Common myeloid progenitor, CD34-positive (primary cell): Measurements from ENCODE around the gene KRTAP10-2. TPM values are rescaled to one million over a fixed set of nuclear protein-coding genes. Genes with fewer than 3 reads are reported as not detected.
"Not testable (repeated sequence)": the region's sequence is repeated elsewhere in the genome, so short reads cannot be mapped to it uniquely, and the experiment has no call there.

Experiments used
- CTCF ChIA-PET: fragments of 350-600 bp; sonication (Branson Sonifier 250); formaldehyde crosslinking; loops from one replicate; lab custom pipeline; 2021; ENCODE audit warnings: antibody characterized with exemption; lab: Charles Lee
- POLR2A ChIA-PET: fragments of 350-600 bp; sonication (Branson Sonifier 250); formaldehyde crosslinking; loops from one replicate; lab custom pipeline; 2021; ENCODE audit warnings: antibody characterized with exemption; lab: Charles Lee
- DNase-seq, 3 donors: peaks; one replicate each; pipeline versions ENCODE4 v3.0.0 to v3.0.0-alpha.2; 2013
- H3K27ac ChIP-seq, 2 experiments: 1 replicate in 1 of 2; 2 replicates in 1 of 2; pipeline ENCODE4 v1.7.0; 2013; ENCODE audit warnings: inconsistent platforms in 2 of 2, low read length in 2 of 2, mild to moderate bottlenecking in 2 of 2, low read depth in 1 of 2, moderate library complexity in 1 of 2; ENCODE audit not compliant: severe bottlenecking in 2 of 2, insufficient read depth in 1 of 2, poor library complexity in 1 of 2
- H3K27me3 ChIP-seq, 5 experiments: replicated peaks in 2 of 5; 1 replicate in 3 of 5; 2 replicates in 2 of 5; pipeline versions ENCODE4 v1.6.1 to v1.7.0; 2013; ENCODE audit warnings: low read length in 4 of 5, mild to moderate bottlenecking in 2 of 5, moderate library complexity in 2 of 5, inconsistent platforms in 1 of 5; ENCODE audit not compliant: insufficient read depth in 5 of 5, control insufficient read depth in 4 of 5
- H3K36me3 ChIP-seq, 4 experiments: 1 replicate in 2 of 4; 2 replicates in 2 of 4; pipeline versions ENCODE4 v1.6.1 to v1.7.0; 2013; ENCODE audit warnings: low read length in 3 of 4, control low read depth in 1 of 4, mild to moderate bottlenecking in 1 of 4; ENCODE audit not compliant: control insufficient read depth in 4 of 4, insufficient read depth in 4 of 4
- H3K4me1 ChIP-seq, 4 experiments: 1 replicate in 3 of 4; 2 replicates in 1 of 4; pipeline versions ENCODE4 v1.6.1 to v1.7.1; 2013; ENCODE audit warnings: low read length in 3 of 4, mild to moderate bottlenecking in 3 of 4, control low read depth in 1 of 4, inconsistent platforms in 1 of 4, moderate library complexity in 1 of 4; ENCODE audit not compliant: control insufficient read depth in 4 of 4, insufficient read depth in 4 of 4; ENCODE audit errors: control extremely low read depth in 1 of 4
- H3K4me3 ChIP-seq, 7 experiments: 1 replicate in 4 of 7; 2 replicates in 3 of 7; pipeline versions ENCODE4 v1.5.1 to v1.7.0; 2013; ENCODE audit warnings: mild to moderate bottlenecking in 7 of 7, low read length in 6 of 7, moderate library complexity in 6 of 7, inconsistent platforms in 2 of 7, low read depth in 2 of 7, control low read depth in 1 of 7; ENCODE audit not compliant: insufficient read depth in 4 of 7, control insufficient read depth in 1 of 7; ENCODE audit errors: extremely low read depth in 1 of 7
- H3K9me3 ChIP-seq, 5 experiments: 1 replicate in 4 of 5; 2 replicates in 1 of 5; pipeline versions ENCODE4 v1.6.1 to v1.7.1; 2013; ENCODE audit warnings: low read length in 4 of 5, mild to moderate bottlenecking in 2 of 5, inconsistent platforms in 1 of 5, low read depth in 1 of 5, moderate library complexity in 1 of 5; ENCODE audit not compliant: control insufficient read depth in 4 of 5, insufficient read depth in 2 of 5; ENCODE audit errors: control extremely low read depth in 1 of 5
- WGBS: methylation state at CpG from one replicate; pipeline ENCODE4 v1.1.5; 2013; ENCODE audit not compliant: insufficient coverage; 5-methylcytosine and 5-hydroxymethylcytosine counted together
- polyA plus RNA-seq: library from polyadenylated mRNA; unstranded; fragments of 120-200 nt; gene quantifications from one replicate; pipeline ENCODE4 v1.2.1, GENCODE V29; 2013

KRTAP10-2 gene
- not detected for polyA plus RNA-seq

GRCh38 chr21:44551340-44551961 is at the start of gene KRTAP10-2:
KRTAP10-2 (minus strand) TSS chr21:44551505; CDS start chr21:44551458, 47 bp downstream.
- Histone ChIP-seq H3K36me3 (no peaks in the 10 kb centered on the region), H3K4me3 (no peak within 1 kb of the TSS), H3K9me3 (peaks cover 3 to 14% (median 5%) of the 10 kb centered on the region in 5 experiments), H3K4me1 (no peaks in the 10 kb centered on the region), H3K27me3 (peaks cover 0 to 53% (median 8%) of the 10 kb centered on the region in 5 experiments), H3K27ac (no peak within 1 kb of the TSS)
- 87% methylated on average over 14 of the region's 17 CpGs for WGBS
- ChIA-PET CTCF (no interaction called here), POLR2A (no interaction called here)
- DNase-seq = no peak

- CTCF ChIA-PET, H3K4me3 ChIP-seq, POLR2A ChIA-PET, H3K36me3 ChIP-seq, H3K27ac ChIP-seq, H3K4me1 ChIP-seq, DNase-seq: not testable (repeated sequence)
- Histone ChIP-seq H3K9me3 (peaks cover 0 to 13% (median 3%) of the 10 kb centered on the region in 5 experiments), H3K27me3 (peaks cover 0 to 19% (median 6%) of the 10 kb centered on the region in 5 experiments)
- WGBS = 90% methylated on average over 9 of the region's 10 CpGs
Measured at GRCh38 chr21:44601091-44601490, 49.8 kb upstream of the KRTAP10-2 start.

GRCh38 chr21:44600118-44600978 is 49.0 kb upstream of the KRTAP10-2 start, which contains the start of gene KRTAP10-7:
KRTAP10-7 (plus strand) TSS chr21:44600597; CDS start chr21:44600622, 25 bp downstream.
- peaks cover 0 to 13% (median 1%) of the 10 kb centered on the region in 5 experiments for H3K9me3 ChIP-seq
- H3K36me3 ChIP-seq, H3K4me3 ChIP-seq, H3K27ac ChIP-seq, DNase-seq, POLR2A ChIA-PET, CTCF ChIA-PET, H3K4me1 ChIP-seq: not testable (repeated sequence)
- WGBS = 86% methylated on average over 9 of the region's 23 CpGs
- H3K27me3 ChIP-seq = peaks cover 0 to 19% (median 5%) of the 10 kb centered on the region in 5 experiments

- POLR2A ChIA-PET = no interaction called here
- Histone ChIP-seq H3K36me3 (no peaks in the 10 kb centered on the region), H3K27me3 (peaks cover 0 to 17% (median 5%) of the 10 kb centered on the region in 5 experiments), H3K9me3 (peaks cover 0 to 9% (median 1%) of the 10 kb centered on the region in 5 experiments), H3K4me1 (no peaks in the 10 kb centered on the region), H3K27ac (no peak overlapping the region), H3K4me3 (no peak overlapping the region)
- CTCF ChIA-PET = no interaction called here
- DNase-seq = no peak
- WGBS = 93% methylated on average over 5 of the region's 8 CpGs
Measured at GRCh38 chr21:44599264-44600029, 48.1 kb upstream of the KRTAP10-2 start.

GRCh38 chr21:44598061-44598460 is 46.8 kb upstream of the KRTAP10-2 start:
- no peaks in the 10 kb centered on the region for H3K36me3 ChIP-seq
- WGBS = 97% methylated on average over 10 of the region's 11 CpGs
- ChIA-PET CTCF (no interaction called here), POLR2A (no interaction called here)
- peaks cover 0 to 8% (median 0%) of the 10 kb centered on the region in 5 experiments for H3K9me3 ChIP-seq
- no peak for DNase-seq
- H3K27me3 ChIP-seq = peaks cover 0 to 9% (median 0%) of the 10 kb centered on the region in 5 experiments
- no peak overlapping the region for H3K4me3 ChIP-seq
- peaks cover 0 to 5% (median 0%) of the 10 kb centered on the region in 4 experiments for H3K4me1 ChIP-seq
- H3K27ac ChIP-seq = no peak overlapping the region

GRCh38 chr21:44596068-44596725 is 44.9 kb upstream of the KRTAP10-2 start:
- H3K36me3 ChIP-seq = no peaks in the 10 kb centered on the region
- CTCF ChIA-PET = no interaction called here
- peaks cover 0 to 12% (median 0%) of the 10 kb centered on the region in 5 experiments for H3K27me3 ChIP-seq
- peaks cover 0 to 5% (median 0%) of the 10 kb centered on the region in 4 experiments for H3K4me1 ChIP-seq
- peaks cover 0 to 8% (median 0%) of the 10 kb centered on the region in 5 experiments for H3K9me3 ChIP-seq
- no peak overlapping the region for H3K4me3 ChIP-seq
- no peak for DNase-seq
- 95% methylated on average over 6 of the region's 9 CpGs for WGBS
- no peak overlapping the region for H3K27ac ChIP-seq
- POLR2A ChIA-PET = no interaction called here
